Tibial nerve (tissue), 4 donors: ENCODE data around the gene RAET1E. TPM values are rescaled to one million over a fixed set of nuclear protein-coding genes. Genes with fewer than 3 reads are reported as not detected.

Experiments
- DNase-seq, 2 donors: peaks; one replicate each; pipeline ENCODE4 v3.0.0-alpha.2; 2019; ENCODE audit warnings: low spot score in 2 of 2
- H3K27ac ChIP-seq, 4 donors: fragments of 200-600 bp; sonication (generic) in 3 of 4; one replicate each; pipeline ENCODE4 v1.5.1; 2017 to 2019; ENCODE audit warnings: mild to moderate bottlenecking in 1 of 4
- H3K27me3 ChIP-seq, 2 donors: fragments of 200-600 bp; sonication (generic) in 1 of 2; one replicate each; pipeline versions ENCODE4 v1.5.1 to v1.6.0; 2017 to 2019
- H3K36me3 ChIP-seq, 3 donors: fragments of 200-600 bp; sonication (generic); one replicate each; pipeline ENCODE4 v1.5.1; 2018 to 2019
- H3K4me1 ChIP-seq, 4 donors: fragments of 200-600 bp; sonication (generic) in 3 of 4; one replicate each; pipeline ENCODE4 v1.5.1; 2017 to 2019
- H3K4me3 ChIP-seq, 4 donors: fragments of 200-600 bp; sonication (generic) in 3 of 4; one replicate each; pipeline ENCODE4 v1.5.1; 2017 to 2019; ENCODE audit warnings: mild to moderate bottlenecking in 1 of 4, moderate library complexity in 1 of 4
- H3K9me3 ChIP-seq, 4 donors: fragments of 200-600 bp; sonication (generic) in 3 of 4; one replicate each; pipeline ENCODE4 v1.5.1; 2017 to 2019
- EP300 ChIP-seq, 2 donors: sonication (generic); formaldehyde crosslinking; IDR thresholded peaks; one replicate each; pipeline ENCODE4 v1.6.1; 2017; ENCODE audit warnings: antibody characterized with exemption in 2 of 2, mild to moderate bottlenecking in 1 of 2
- POLR2A ChIP-seq, 2 donors: fragments of 450-650 bp; IDR thresholded peaks; one replicate each; pipeline ENCODE4 v1.6.1; 2017; ENCODE audit warnings: antibody characterized with exemption in 2 of 2, mild to moderate bottlenecking in 2 of 2, moderate library complexity in 2 of 2
- whole genome bisulfite sequencing, 2 donors: methylation state at CpG; one replicate each; pipeline ENCODE4 v1.1.5; 2018; 5-methylcytosine and 5-hydroxymethylcytosine counted together
- total RNA-seq, 4 donors: library from RNA; depleted of rRNA; stranded (reverse); fragments of >200 nt; gene quantifications; one replicate each; pipeline ENCODE4 v1.1.0, GENCODE V29; 2016
- TF ChIP-seq, protein P1 (sequence below), 5 experiments: fragments of 200-600 bp in 3 of 5; fragments of 450-650 bp in 2 of 5; sonication (generic) in 3 of 5; IDR thresholded peaks; one replicate each; pipeline ENCODE4 v1.5.1; 2016 to 2019; ENCODE audit warnings: antibody characterized with exemption in 5 of 5, mild to moderate bottlenecking in 3 of 5, moderate library complexity in 2 of 5

RAET1E gene
- total RNA-seq, 4 donors from 2014 or later, result 0.30 to 1.6 (median 0.44) TPM; not detected in 1

DNA sequence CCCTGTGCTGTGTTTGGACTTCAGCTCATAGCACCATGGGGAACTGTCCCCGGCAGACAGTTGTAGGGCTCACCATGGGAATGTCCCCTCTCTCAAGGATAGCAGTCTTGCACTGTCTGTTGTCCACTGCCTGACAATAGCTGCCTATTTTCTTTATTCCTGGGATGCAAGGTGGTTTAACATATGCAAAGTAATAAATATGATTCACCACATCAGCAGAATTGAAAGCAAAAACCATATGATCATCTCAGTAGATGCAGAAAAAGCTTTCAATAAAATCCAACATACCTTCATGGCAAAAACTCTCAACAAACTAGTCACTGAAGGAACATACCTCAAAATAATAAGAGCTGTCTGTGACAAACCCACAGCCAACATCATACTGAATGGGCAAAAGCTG lies 20.3 kb downstream of the RAET1E start:
- no peak for DNase-seq
- 90 to 100% methylated on average over 1 of the region's 1 CpG for WGBS, 2 donors
- Histone ChIP-seq H3K4me3 (no peak overlapping the region), H3K9me3 (no peaks in the 10 kb centered on the region), H3K4me1 (no peaks in the 10 kb centered on the region), H3K36me3 (no peaks in the 10 kb centered on the region), H3K27me3 (no peaks in the 10 kb centered on the region), H3K27ac (no peak overlapping the region)
- TF ChIP-seq POLR2A (IDR thresholded peaks at IDR 0.05) (no peak), EP300 (IDR thresholded peaks at IDR 0.05) (no peak)
- TF ChIP-seq, protein P1, sequence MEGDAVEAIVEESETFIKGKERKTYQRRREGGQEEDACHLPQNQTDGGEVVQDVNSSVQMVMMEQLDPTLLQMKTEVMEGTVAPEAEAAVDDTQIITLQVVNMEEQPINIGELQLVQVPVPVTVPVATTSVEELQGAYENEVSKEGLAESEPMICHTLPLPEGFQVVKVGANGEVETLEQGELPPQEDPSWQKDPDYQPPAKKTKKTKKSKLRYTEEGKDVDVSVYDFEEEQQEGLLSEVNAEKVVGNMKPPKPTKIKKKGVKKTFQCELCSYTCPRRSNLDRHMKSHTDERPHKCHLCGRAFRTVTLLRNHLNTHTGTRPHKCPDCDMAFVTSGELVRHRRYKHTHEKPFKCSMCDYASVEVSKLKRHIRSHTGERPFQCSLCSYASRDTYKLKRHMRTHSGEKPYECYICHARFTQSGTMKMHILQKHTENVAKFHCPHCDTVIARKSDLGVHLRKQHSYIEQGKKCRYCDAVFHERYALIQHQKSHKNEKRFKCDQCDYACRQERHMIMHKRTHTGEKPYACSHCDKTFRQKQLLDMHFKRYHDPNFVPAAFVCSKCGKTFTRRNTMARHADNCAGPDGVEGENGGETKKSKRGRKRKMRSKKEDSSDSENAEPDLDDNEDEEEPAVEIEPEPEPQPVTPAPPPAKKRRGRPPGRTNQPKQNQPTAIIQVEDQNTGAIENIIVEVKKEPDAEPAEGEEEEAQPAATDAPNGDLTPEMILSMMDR (IDR thresholded peaks at IDR 0.05), result no peak

DNA sequence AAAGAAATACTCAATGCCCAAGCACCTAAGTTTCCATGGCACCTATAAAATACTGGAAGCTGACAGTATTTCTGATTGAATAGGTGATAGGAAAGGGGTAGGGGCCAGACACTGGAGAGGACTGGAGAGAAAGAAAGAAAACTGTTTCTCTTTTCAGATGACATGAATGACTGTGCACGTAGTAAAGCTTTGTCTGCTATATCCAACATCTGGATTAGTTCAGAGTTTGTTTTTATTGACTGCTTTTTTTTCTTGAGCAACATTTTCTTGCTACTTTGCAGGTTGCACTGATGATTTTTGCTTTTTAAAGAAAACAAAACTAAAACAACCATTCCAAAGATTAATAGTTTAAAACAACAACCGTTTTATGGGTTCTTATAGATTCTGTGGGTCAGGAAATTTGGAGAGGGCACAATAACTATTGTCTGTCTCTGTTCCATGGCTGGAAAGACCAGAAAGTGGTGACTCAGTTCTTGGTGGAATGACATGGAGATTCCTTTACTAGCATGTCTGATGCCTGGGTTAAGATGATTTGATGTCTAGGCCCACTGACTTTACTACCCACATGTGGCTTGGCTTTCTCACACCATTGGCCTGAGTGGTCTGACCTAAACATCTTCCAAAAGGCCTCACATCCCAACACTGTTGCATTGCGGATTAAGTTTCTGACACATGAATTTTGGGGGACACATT lies 21.5 kb downstream of the RAET1E start:
- WGBS, 2 donors, result 57 to 67% methylated on average over 3 of the region's 3 CpGs
- H3K4me1 ChIP-seq, result no peaks in the 10 kb centered on the region
- TF ChIP-seq, protein P1 (IDR thresholded peaks at IDR 0.05), result no peak
- TF ChIP-seq POLR2A (IDR thresholded peaks at IDR 0.05) (no peak), EP300 (IDR thresholded peaks at IDR 0.05) (no peak)
- peaks cover 0 to 5% (median 0%) of the 10 kb centered on the region in 4 donors for H3K9me3 ChIP-seq
- H3K27me3 ChIP-seq, result no peaks in the 10 kb centered on the region
- H3K36me3 ChIP-seq, result no peaks in the 10 kb centered on the region
- no peak for DNase-seq
- no peak overlapping the region for H3K27ac ChIP-seq
- no peak overlapping the region for H3K4me3 ChIP-seq

DNA sequence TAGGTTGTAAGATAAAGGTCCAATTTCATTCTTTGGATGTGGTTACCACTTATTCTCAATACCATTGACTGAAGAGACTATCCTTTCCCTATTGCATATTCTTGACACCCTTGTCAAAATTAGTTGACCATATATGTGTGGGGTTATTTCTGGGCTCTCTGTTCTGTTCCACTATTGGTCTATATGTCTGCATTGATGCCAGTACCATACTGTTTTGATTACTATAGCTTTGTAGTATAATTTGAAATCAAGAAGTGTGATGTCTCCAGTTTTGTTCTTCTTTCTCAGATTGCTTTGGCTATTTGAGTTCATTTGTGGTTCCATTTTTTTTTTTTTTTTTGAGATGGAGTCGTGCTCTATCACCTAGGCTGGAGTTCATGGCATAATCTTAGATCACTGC lies 25.7 kb downstream of the RAET1E start:
- H3K9me3 ChIP-seq, result peaks cover 0 to 5% (median 0%) of the 10 kb centered on the region in 4 donors
- H3K27ac ChIP-seq, result no peak overlapping the region
- TF ChIP-seq POLR2A (IDR thresholded peaks at IDR 0.05) (no peak), EP300 (IDR thresholded peaks at IDR 0.05) (no peak)
- TF ChIP-seq, protein P1 (IDR thresholded peaks at IDR 0.05), result no peak
- 78 to 93% methylated on average over 1 of the region's 1 CpG for whole genome bisulfite sequencing, 2 donors
- H3K27me3 ChIP-seq, result no peaks in the 10 kb centered on the region
- no peaks in the 10 kb centered on the region for H3K4me1 ChIP-seq
- H3K4me3 ChIP-seq, result no peak overlapping the region
- no peaks in the 10 kb centered on the region for H3K36me3 ChIP-seq
- DNase-seq, result no peak

DNA sequence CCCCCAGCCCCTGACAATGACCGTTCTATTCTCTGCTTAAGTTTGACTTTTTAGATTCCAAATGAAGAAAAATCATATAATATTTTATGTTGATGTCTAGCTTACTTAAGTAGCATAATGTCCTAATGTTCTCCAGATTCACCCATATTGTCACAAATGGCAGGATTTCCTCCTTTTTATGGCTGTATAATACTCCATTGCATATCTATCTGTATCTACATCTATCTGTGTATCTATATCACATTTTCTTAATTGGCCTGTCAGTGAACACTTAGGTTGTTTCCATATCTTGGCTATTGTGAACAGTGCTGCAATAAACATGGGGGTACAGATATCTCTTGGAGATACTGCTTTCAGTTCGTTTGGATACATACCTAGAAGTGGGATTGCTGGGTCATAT lies 26.7 kb downstream of the RAET1E start:
- H3K9me3 ChIP-seq, result peaks cover 0 to 5% (median 0%) of the 10 kb centered on the region in 4 donors
- H3K27me3 ChIP-seq, result no peaks in the 10 kb centered on the region
- no peak overlapping the region for H3K27ac ChIP-seq
- no peaks in the 10 kb centered on the region for H3K4me1 ChIP-seq
- no peaks in the 10 kb centered on the region for H3K36me3 ChIP-seq
- TF ChIP-seq, protein P1 (IDR thresholded peaks at IDR 0.05), result no peak
- TF ChIP-seq POLR2A (IDR thresholded peaks at IDR 0.05) (no peak), EP300 (IDR thresholded peaks at IDR 0.05) (no peak)
- no peak overlapping the region for H3K4me3 ChIP-seq
- no peak for DNase-seq
- 92 to 94% methylated on average over 2 of the region's 2 CpGs for WGBS, 2 donors

DNA sequence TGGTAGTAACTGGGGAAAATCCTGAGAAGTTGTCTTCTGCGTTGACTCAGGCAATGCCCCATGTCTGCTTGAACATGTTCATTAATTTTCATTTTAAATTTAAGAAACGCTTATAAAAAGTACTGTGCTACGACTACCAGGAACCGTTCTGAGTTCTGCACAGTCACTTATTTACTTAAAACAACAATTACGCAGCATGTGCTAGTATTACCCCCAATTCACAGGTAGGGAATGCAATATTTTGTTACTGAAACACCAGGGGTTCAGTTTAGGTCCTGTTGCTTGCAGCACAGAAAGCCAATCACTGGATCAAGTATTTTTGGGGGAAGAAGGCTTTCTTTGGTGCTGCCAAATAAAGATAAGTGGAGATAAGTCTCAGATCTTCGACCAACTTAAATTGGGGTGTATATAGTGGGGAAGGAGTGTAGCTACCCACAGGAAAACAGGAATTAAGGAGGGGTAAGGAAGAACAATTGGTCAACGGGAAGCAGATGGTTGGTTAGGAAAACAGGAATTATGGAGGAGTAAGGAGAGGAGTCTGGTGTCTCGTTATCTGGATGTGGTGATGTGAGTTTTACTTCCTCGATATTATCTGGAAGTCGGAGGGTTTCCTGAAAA lies 28.5 kb downstream of the RAET1E start:
- Histone ChIP-seq H3K4me1 (peaks cover 0 to 8% (median 2%) of the 10 kb centered on the region in 4 donors), H3K4me3 (no peak overlapping the region), H3K27me3 (no peaks in the 10 kb centered on the region), H3K27ac (no peak overlapping the region), H3K9me3 (peaks cover 0 to 5% (median 0%) of the 10 kb centered on the region in 4 donors), H3K36me3 (no peaks in the 10 kb centered on the region)
- TF ChIP-seq, protein P1 (IDR thresholded peaks at IDR 0.05), result no peak
- TF ChIP-seq POLR2A (IDR thresholded peaks at IDR 0.05) (no peak), EP300 (IDR thresholded peaks at IDR 0.05) (no peak)
- WGBS, 2 donors, result 82 to 86% methylated on average over 10 of the region's 10 CpGs
- no peak for DNase-seq
